Measurements from ENCODE around the gene FARP2.
"Not testable (repeated sequence)": the region's sequence is repeated elsewhere in the genome, so short reads cannot be mapped to it uniquely, and the experiment has no call there.

FARP2 gene

GRCh38 chr2:241393524-241394196 is 37.6 kb downstream of the FARP2 start:
- ATAC-seq: no peak
- TF ChIP-seq PATZ1 (CRISPR knock-in tag; IDR thresholded peaks at IDR 0.05; ENCODE audit: borderline replicate concordance) (no peak), GLIS3 (CRISPR knock-in tag; IDR thresholded peaks at IDR 0.05) (no peak)

- ATAC-seq: not testable (repeated sequence)
These were observed 40.7 kb downstream of the FARP2 start for GRCh38 chr2:241396809-241397208.

- TF ChIP-seq CSRNP3 (CRISPR knock-in tag; IDR thresholded peaks at IDR 0.05): no peak
- TF ChIP-seq ISL1 (CRISPR knock-in tag; IDR thresholded peaks at IDR 0.05): no peak
- no peak for TF ChIP-seq ZNF70 (CRISPR knock-in tag; IDR thresholded peaks at IDR 0.05)
- no peak for TF ChIP-seq ESRRG (CRISPR knock-in tag; IDR thresholded peaks at IDR 0.05)
- TF ChIP-seq ZFP30 (CRISPR knock-in tag; IDR thresholded peaks at IDR 0.05): no peak
- TF ChIP-seq TSHZ2 (CRISPR knock-in tag; IDR thresholded peaks at IDR 0.05): no peak
- no peak for TF ChIP-seq ARNTL (CRISPR knock-in tag; IDR thresholded peaks at IDR 0.05; ENCODE audit: borderline replicate concordance, low read depth)
- TF ChIP-seq CREB5 (CRISPR knock-in tag; IDR thresholded peaks at IDR 0.05; ENCODE audit: low read depth): no peak
- no peak; the same call in 2 of the 3 replicates for ATAC-seq
These were observed 44.1 kb downstream of the FARP2 start for GRCh38 chr2:241399941-241400922.

GRCh38 chr2:241408849-241409248 is 52.8 kb downstream of the FARP2 start:
- ATAC-seq: no peak

GRCh38 chr2:241410739-241411176 is 54.7 kb downstream of the FARP2 start:
- no peak for ATAC-seq
- no peak for TF ChIP-seq PATZ1 (CRISPR knock-in tag; IDR thresholded peaks at IDR 0.05; ENCODE audit: borderline replicate concordance)

More at GRCh38 chr2:241408849-241409248, 52.8 kb downstream of the FARP2 start:
- no peak for TF ChIP-seq ZNF70 (CRISPR knock-in tag; IDR thresholded peaks at IDR 0.05)

- peak; percentile 95 for ATAC-seq
- TF ChIP-seq ZNF8 (CRISPR knock-in tag; IDR thresholded peaks at IDR 0.05) (no peak), TSHZ2 (CRISPR knock-in tag; IDR thresholded peaks at IDR 0.05) (no peak), CSRNP3 (CRISPR knock-in tag; IDR thresholded peaks at IDR 0.05) (no peak), CREB5 (CRISPR knock-in tag; IDR thresholded peaks at IDR 0.05; ENCODE audit: low read depth) (no peak), ZC3H10 (CRISPR knock-in tag; IDR thresholded peaks at IDR 0.05) (no peak), SNAI2 (CRISPR knock-in tag; IDR thresholded peaks at IDR 0.05) (no peak)
These were observed 56.1 kb downstream of the FARP2 start for GRCh38 chr2:241412144-241412543.
